ENCODE results near the gene TMEM214. TPM values are rescaled to one million over a fixed set of nuclear protein-coding genes. Genes with fewer than 3 reads are reported as not detected.

TMEM214 gene
- total RNA-seq, 2 donors from 2014 or later: 52.7 to 63.7 TPM

GRCh38 chr2:26989156-26989555, 43.6 kb upstream of the TMEM214 start:
- peaks cover 6% of the 10 kb centered on the region for H3K4me1 Mint-ChIP-seq
- H3K27ac Mint-ChIP-seq: no peak overlapping the region
- Histone ChIP-seq H3K4me1 (ENCODE audit: control insufficient read depth, insufficient read depth, low read length) (no peaks in the 10 kb centered on the region), H3K4me3 (ENCODE audit: low read length) (no peak overlapping the region), H3K27ac (ENCODE audit: low read depth, low read length) (no peak overlapping the region), H3K9ac (ENCODE audit: extremely low read depth, low read length, poor library complexity, severe bottlenecking) (no peak overlapping the region), H3K27me3 (ENCODE audit: control insufficient read depth, insufficient read depth, low read length, poor library complexity, severe bottlenecking) (no peaks in the 10 kb centered on the region), H3K36me3 (ENCODE audit: control insufficient read depth, insufficient read depth, low read length) (no peaks in the 10 kb centered on the region), H3K9me3 (ENCODE audit: control insufficient read depth, low read length) (no peaks in the 10 kb centered on the region)
- peaks cover 6% of the 10 kb centered on the region for H3K27me3 Mint-ChIP-seq (ENCODE audit: insufficient read depth)
- no peak for DNase-seq
- no peaks in the 10 kb centered on the region for H3K36me3 Mint-ChIP-seq (ENCODE audit: low read depth)
- H3K9me3 Mint-ChIP-seq: no peaks in the 10 kb centered on the region
- WGBS, 2 experiments (ENCODE audit: insufficient coverage in 1 of 2, insufficient read length in 1 of 2): 84 to 85% methylated on average over 8 of the region's 8 CpGs
- H3K4me3 Mint-ChIP-seq: no peak overlapping the region
- no peak for TF ChIP-seq CTCF (conservative IDR thresholded peaks at IDR 0.05)

GRCh38 chr2:26991717-26992116, 41.0 kb upstream of the TMEM214 start:
- DNase-seq: no peak
- Mint-ChIP-seq H3K36me3 (ENCODE audit: low read depth) (no peaks in the 10 kb centered on the region), H3K4me3 (no peak overlapping the region), H3K27ac (no peak overlapping the region), H3K27me3 (ENCODE audit: insufficient read depth) (peaks cover under 1% of the 10 kb centered on the region), H3K4me1 (no peaks in the 10 kb centered on the region), H3K9me3 (no peaks in the 10 kb centered on the region)
- no peak overlapping the region for H3K9ac ChIP-seq (ENCODE audit: extremely low read depth, low read length, poor library complexity, severe bottlenecking)
- no peaks in the 10 kb centered on the region for H3K36me3 ChIP-seq (ENCODE audit: control insufficient read depth, insufficient read depth, low read length)
- H3K27ac ChIP-seq (ENCODE audit: low read depth, low read length): no peak overlapping the region
- no peak overlapping the region for H3K4me3 ChIP-seq (ENCODE audit: low read length)
- H3K27me3 ChIP-seq (ENCODE audit: control insufficient read depth, insufficient read depth, low read length, poor library complexity, severe bottlenecking): no peaks in the 10 kb centered on the region
- no peaks in the 10 kb centered on the region for H3K4me1 ChIP-seq (ENCODE audit: control insufficient read depth, insufficient read depth, low read length)
- no peak for TF ChIP-seq CTCF (conservative IDR thresholded peaks at IDR 0.05)
- WGBS, 2 experiments (ENCODE audit: insufficient coverage in 1 of 2, insufficient read length in 1 of 2): 93 to 96% methylated on average over 2 to 5 of the region's 5 CpGs
- H3K9me3 ChIP-seq (ENCODE audit: control insufficient read depth, low read length): no peaks in the 10 kb centered on the region

- Mint-ChIP-seq H3K27me3 (ENCODE audit: insufficient read depth) (peaks cover 4% of the 10 kb centered on the region), H3K9me3 (no peaks in the 10 kb centered on the region), H3K27ac (no peak overlapping the region), H3K4me3 (no peak overlapping the region), H3K36me3 (ENCODE audit: low read depth) (no peaks in the 10 kb centered on the region), H3K4me1 (no peaks in the 10 kb centered on the region)
- H3K4me3 ChIP-seq (ENCODE audit: low read length): no peak overlapping the region
- H3K9me3 ChIP-seq (ENCODE audit: control insufficient read depth, low read length): no peaks in the 10 kb centered on the region
- no peaks in the 10 kb centered on the region for H3K36me3 ChIP-seq (ENCODE audit: control insufficient read depth, insufficient read depth, low read length)
- no peaks in the 10 kb centered on the region for H3K27me3 ChIP-seq (ENCODE audit: control insufficient read depth, insufficient read depth, low read length, poor library complexity, severe bottlenecking)
- no peaks in the 10 kb centered on the region for H3K4me1 ChIP-seq (ENCODE audit: control insufficient read depth, insufficient read depth, low read length)
- TF ChIP-seq CTCF (conservative IDR thresholded peaks at IDR 0.05): no peak
- DNase-seq: no peak
- no peak overlapping the region for H3K9ac ChIP-seq (ENCODE audit: extremely low read depth, low read length, poor library complexity, severe bottlenecking)
- WGBS, 2 experiments (ENCODE audit: insufficient coverage in 1 of 2, insufficient read length in 1 of 2): 74 to 100% methylated on average over 1 of the region's 1 CpG
- no peak overlapping the region for H3K27ac ChIP-seq (ENCODE audit: low read depth, low read length)
Observed at GRCh38 chr2:26993768-26994167, 39.0 kb upstream of the TMEM214 start.

All from endodermal cell (in vitro differentiated cells).